D721Med (cell line): ENCODE results near the gene SERGEF.

Experiments used
- DNase-seq: peaks from one replicate; pipeline ENCODE4 v3.0.0; 2011; ENCODE audit warnings: low spot score; ENCODE audit not compliant: insufficient read length
- FAIRE-seq: peaks from 2 replicates; lab custom pipeline; 2011; peaks lifted over from hg19 to GRCh38; lab: Jason Lieb, UNC
- CTCF ChIP-seq: IDR thresholded peaks from 2 replicates; pipeline ENCODE4 v1.5.1; 2012; ENCODE audit warnings: mild to moderate bottlenecking, control low read depth; ENCODE audit not compliant: insufficient read depth; ENCODE audit errors: missing control alignments

The SERGEF gene

DNA sequence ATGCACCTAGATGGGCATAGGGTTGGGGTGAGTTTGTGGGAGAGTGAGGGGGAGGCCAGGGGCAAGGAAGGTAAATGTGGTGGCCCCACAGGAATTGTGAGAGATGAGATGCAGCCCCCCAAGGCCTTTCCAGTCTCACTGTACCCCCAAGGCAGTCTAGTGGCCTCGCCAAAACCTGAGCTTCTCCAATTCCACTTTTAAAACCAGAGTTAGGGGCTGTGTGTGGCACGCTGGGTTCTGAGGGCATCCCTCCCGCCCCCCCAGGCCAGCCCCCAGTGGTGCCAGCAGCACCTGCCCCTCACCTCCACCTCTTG, 237.9 kb downstream of the SERGEF start:
- TF ChIP-seq CTCF: no peak
- no peak for DNase-seq
- no peak for FAIRE-seq

GRCh38 chr11:17774232-17775034, 238.4 kb downstream of the SERGEF start:
- FAIRE-seq (no peak), DNase-seq (no peak)
- TF ChIP-seq CTCF: no peak

DNA sequence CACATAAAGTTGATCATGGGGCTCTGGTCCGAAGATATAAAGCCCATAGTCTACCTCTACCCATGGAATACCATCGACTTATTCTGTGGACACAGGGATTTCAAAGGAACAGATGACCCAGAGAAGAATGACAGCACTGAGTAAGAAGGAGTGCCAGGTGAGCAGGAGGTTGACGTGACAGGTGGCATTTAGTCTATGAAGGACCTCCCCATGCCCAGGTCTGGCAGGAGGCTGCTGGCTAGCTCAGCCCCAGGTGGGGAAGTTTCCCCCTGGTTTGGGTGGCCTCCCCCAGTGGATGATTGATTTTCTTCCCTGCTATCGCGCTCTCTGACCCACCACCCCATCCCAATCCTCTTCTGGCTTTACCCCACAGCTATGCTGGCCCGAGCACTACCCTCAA, 239.2 kb downstream of the SERGEF start:
- FAIRE-seq (no peak), DNase-seq (no peak)
- TF ChIP-seq CTCF: no peak

GRCh38 chr11:17772704-17773600, 239.9 kb downstream of the SERGEF start:
- no peak for FAIRE-seq
- TF ChIP-seq CTCF: no peak
- DNase-seq: no peak

DNA sequence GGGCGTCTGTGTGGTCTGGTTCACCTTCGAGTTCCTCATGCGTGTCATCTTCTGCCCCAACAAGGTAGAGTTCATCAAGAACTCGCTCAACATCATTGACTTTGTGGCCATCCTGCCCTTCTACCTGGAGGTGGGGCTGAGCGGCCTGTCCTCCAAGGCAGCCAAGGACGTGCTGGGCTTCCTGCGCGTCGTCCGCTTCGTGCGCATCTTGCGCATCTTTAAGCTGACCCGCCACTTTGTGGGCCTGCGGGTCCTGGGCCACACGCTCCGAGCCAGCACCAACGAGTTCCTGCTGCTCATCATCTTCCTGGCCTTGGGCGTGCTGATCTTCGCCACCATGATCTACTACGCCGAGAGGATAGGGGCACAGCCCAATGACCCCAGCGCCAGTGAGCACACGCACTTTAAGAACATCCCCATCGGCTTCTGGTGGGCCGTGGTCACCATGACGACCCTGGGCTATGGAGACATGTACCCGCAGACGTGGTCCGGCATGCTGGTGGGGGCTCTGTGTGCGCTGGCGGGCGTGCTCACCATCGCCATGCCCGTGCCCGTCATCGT, 240.9 kb downstream of the SERGEF start:
- FAIRE-seq (no peak), DNase-seq (no peak)
- TF ChIP-seq CTCF: no peak

- DNase-seq (no peak), FAIRE-seq (no peak)
- no peak for TF ChIP-seq CTCF
These were observed 241.4 kb downstream of the SERGEF start for GRCh38 chr11:17771415-17771814.

DNA sequence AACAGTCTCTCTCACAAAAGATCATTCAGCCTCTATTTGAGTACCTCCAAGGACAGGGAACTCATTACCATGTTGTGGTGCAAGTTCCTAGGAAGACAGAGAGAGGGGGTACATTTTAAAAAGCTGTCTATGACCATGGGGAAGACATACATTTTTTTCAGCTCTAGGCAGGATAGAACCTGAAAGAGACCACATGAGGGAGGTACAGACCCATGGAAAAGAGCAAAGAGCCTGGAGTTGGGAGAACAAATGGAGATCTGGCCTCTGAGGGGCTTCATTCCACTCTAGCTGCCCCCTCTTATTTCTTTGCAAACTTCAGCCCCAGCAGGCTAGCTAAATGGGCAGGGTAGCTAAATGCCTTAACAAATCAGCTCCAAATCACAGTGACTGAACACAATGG, 241.9 kb downstream of the SERGEF start:
- FAIRE-seq: no peak
- no peak for DNase-seq
- no peak for TF ChIP-seq CTCF
